MCF 10A (cell line): ENCODE data around the gene C6orf52. TPM values are rescaled to one million over a fixed set of nuclear protein-coding genes. Genes with fewer than 3 reads are reported as not detected.
"Not testable (repeated sequence)": the region's sequence is repeated elsewhere in the genome, so short reads cannot be mapped to it uniquely, and the experiment has no call there.

Experiments
- BruUV-seq: library from RNA; stranded (reverse); fragments of 400-500 nt; replicated peaks from 2 replicates; lab custom pipeline; 2021; lab: Mats Ljungman, UMichigan
- CTCF ChIA-PET: fragments of 300-600 bp; sonication (Branson Sonifier 250); formaldehyde crosslinking; extraction: SDS; loops from one replicate; lab custom pipeline; 2021; ENCODE audit warnings: antibody characterized with exemption, inconsistent platforms; lab: Yijun Ruan, JAX
- POLR2A ChIA-PET: fragments of 300-600, 350-650 bp; sonication (Branson Sonifier 250); formaldehyde crosslinking; extraction: SDS; loops from one replicate; lab custom pipeline; 2020; ENCODE audit warnings: antibody characterized with exemption, inconsistent platforms; lab: Yijun Ruan, JAX
- DNase-seq: peaks from one replicate; pipeline ENCODE4 v3.0.0-alpha.2; 2018; ENCODE audit not compliant: unreplicated experiment
- H3K27ac Mint-ChIP-seq: one replicate; pipeline ENCODE4 v1.8.0; 2022; ENCODE audit warnings: mild to moderate bottlenecking, low read depth, mixed read lengths; ENCODE audit not compliant: unreplicated experiment
- H3K27me3 Mint-ChIP-seq: one replicate; pipeline ENCODE4 v1.8.0; 2022; ENCODE audit warnings: mixed read lengths; ENCODE audit not compliant: insufficient read depth, unreplicated experiment
- H3K36me3 Mint-ChIP-seq: one replicate; pipeline ENCODE4 v1.8.0; 2022; ENCODE audit warnings: mild to moderate bottlenecking, moderate library complexity, mixed read lengths; ENCODE audit not compliant: insufficient read depth, unreplicated experiment
- H3K4me1 Mint-ChIP-seq: one replicate; pipeline ENCODE4 v1.8.0; 2022; ENCODE audit warnings: mixed read lengths; ENCODE audit not compliant: insufficient read depth, unreplicated experiment
- H3K4me3 Mint-ChIP-seq: one replicate; pipeline ENCODE4 v1.8.0; 2022; ENCODE audit warnings: mild to moderate bottlenecking, moderate library complexity, mixed read lengths; ENCODE audit not compliant: unreplicated experiment
- H3K9me3 Mint-ChIP-seq: one replicate; pipeline ENCODE4 v1.8.0; 2022; ENCODE audit warnings: mixed read lengths; ENCODE audit not compliant: unreplicated experiment
- intact Hi-C: fragments of 100-400 bp; cut with micrococcal nuclease; formaldehyde crosslinking; loops from 2 replicates; pipeline ENCODE4 v1.14.1; 2022
- total RNA-seq: library from RNA; stranded (reverse); gene quantifications from 2 replicates; pipeline ENCODE4 v1.2.3, GENCODE V29; 2022
- TF ChIP-seq, protein P1 (sequence below): fragments of 200-600 bp; IDR thresholded peaks from one replicate; pipeline ENCODE4 v1.8.0; 2022; ENCODE audit warnings: antibody characterized with exemption, mild to moderate bottlenecking; ENCODE audit not compliant: unreplicated experiment

The C6orf52 gene
- total RNA-seq, 1 experiment from 2014 or later, result 5.0 TPM

- Mint-ChIP-seq H3K27me3 (peaks cover 14% of the 10 kb centered on the region), H3K27ac (no peak overlapping the region), H3K4me1 (no peaks in the 10 kb centered on the region), H3K9me3 (peaks cover 5% of the 10 kb centered on the region), H3K36me3 (no peaks in the 10 kb centered on the region), H3K4me3 (no peak overlapping the region)
- DNase-seq, result no peak
- POLR2A ChIA-PET, result no interaction called here
- CTCF ChIA-PET, result interaction anchor here (0.6 to 1.0 kb wide), 2 partner anchors 156 to 751 kb away, joined by 3 read pairs; no protein-coding TSS in a partner anchor
- no TSS peak for BruUV-seq
- intact Hi-C loops, result no loop called here
- TF ChIP-seq, protein P1, sequence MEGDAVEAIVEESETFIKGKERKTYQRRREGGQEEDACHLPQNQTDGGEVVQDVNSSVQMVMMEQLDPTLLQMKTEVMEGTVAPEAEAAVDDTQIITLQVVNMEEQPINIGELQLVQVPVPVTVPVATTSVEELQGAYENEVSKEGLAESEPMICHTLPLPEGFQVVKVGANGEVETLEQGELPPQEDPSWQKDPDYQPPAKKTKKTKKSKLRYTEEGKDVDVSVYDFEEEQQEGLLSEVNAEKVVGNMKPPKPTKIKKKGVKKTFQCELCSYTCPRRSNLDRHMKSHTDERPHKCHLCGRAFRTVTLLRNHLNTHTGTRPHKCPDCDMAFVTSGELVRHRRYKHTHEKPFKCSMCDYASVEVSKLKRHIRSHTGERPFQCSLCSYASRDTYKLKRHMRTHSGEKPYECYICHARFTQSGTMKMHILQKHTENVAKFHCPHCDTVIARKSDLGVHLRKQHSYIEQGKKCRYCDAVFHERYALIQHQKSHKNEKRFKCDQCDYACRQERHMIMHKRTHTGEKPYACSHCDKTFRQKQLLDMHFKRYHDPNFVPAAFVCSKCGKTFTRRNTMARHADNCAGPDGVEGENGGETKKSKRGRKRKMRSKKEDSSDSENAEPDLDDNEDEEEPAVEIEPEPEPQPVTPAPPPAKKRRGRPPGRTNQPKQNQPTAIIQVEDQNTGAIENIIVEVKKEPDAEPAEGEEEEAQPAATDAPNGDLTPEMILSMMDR, result no peak
Observed at GRCh38 chr6:10662207-10662606, 32.2 kb downstream of the C6orf52 start.

DNA sequence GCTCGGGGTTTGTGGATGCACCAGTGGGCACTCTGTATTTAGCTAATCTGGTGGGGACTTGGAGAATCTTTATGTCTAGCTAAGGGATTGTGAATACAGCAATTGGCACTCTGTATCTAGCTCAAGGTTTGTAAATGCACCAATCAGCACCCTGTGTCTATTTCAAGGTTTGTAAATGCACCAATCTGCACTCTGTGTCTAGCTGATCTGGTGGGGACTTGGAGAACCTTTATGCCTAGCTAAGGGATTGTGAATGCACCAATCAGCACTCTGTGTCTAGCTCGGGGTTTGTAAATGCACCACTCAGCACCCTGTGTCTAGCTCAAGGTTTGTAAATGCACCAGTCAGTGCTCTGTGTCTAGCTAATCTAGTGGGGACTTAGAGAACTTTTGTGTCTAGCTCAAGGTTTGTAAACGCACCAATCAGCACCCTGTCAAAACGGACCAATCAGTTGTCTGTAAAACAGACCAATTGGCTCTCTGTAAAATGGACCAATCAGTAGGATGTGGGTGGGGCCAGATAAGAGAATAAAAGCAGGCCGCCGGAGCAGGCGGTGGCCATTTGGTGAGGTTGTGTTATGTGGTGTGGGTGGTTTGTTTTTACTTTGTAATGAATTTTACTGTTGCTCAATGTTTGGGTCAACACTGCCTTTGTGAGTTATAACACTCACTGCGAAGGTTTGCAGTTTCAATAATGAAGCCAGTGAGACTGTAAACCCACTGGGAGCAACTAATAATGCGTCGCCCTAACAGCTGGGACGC, 33.8 kb downstream of the C6orf52 start:
- DNase-seq, BruUV-seq, H3K27ac Mint-ChIP-seq, H3K36me3 Mint-ChIP-seq, H3K9me3 Mint-ChIP-seq, intact Hi-C loops, H3K4me1 Mint-ChIP-seq, H3K4me3 Mint-ChIP-seq, POLR2A ChIA-PET, H3K27me3 Mint-ChIP-seq: not testable (repeated sequence)
- CTCF ChIA-PET, result interaction anchor here (0.7 to 0.9 kb wide), 2 partner anchors 149 to 413 kb away, joined by 3 to 4 read pairs; no protein-coding TSS in a partner anchor

DNA sequence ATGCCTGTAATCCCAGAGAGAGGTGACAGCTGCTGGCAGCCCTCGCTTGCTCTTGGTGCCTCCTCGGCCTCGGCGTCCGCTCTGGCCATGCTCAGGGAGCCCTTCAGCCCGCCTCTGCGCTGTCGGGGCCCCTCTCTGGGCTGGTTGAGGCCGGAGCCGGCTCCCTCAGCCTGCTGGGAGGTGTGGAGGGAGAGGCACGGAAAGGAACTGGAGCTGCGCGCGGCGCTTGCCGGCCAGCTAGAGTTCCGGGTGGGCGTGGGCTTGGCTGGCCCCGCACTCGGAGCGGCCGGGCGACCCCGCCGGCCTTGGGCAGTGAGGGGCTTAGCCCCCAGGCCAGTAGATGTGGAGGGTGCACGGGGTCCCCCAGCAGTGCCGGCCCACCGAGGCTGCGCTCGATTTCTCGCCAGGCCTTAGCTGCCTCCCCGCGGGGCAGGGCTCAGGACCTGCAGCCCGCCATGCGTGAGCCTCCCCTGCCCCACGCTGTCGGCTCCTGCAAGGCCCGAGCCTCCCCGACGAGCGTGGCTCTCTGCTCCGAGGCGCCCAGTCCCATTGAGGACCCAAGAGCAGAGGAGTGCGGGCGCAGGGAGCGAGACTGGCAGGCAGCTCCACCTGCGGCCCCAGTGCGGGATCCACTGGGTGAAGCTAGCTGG, 34.6 kb downstream of the C6orf52 start:
- CTCF ChIA-PET, result interaction anchor here (0.7 to 1.0 kb wide), 3 partner anchors 149 to 412 kb away, joined by 3 to 7 read pairs (median 4); no protein-coding TSS in a partner anchor
- Mint-ChIP-seq H3K27ac (no peak overlapping the region), H3K36me3 (no peaks in the 10 kb centered on the region), H3K4me1 (no peaks in the 10 kb centered on the region), H3K27me3 (no peaks in the 10 kb centered on the region), H3K9me3 (no peaks in the 10 kb centered on the region), H3K4me3 (no peak overlapping the region)
- TF ChIP-seq, protein P1, result no peak
- BruUV-seq, result no TSS peak
- intact Hi-C loops, result no loop called here
- POLR2A ChIA-PET, result no interaction called here
- no peak for DNase-seq

DNA sequence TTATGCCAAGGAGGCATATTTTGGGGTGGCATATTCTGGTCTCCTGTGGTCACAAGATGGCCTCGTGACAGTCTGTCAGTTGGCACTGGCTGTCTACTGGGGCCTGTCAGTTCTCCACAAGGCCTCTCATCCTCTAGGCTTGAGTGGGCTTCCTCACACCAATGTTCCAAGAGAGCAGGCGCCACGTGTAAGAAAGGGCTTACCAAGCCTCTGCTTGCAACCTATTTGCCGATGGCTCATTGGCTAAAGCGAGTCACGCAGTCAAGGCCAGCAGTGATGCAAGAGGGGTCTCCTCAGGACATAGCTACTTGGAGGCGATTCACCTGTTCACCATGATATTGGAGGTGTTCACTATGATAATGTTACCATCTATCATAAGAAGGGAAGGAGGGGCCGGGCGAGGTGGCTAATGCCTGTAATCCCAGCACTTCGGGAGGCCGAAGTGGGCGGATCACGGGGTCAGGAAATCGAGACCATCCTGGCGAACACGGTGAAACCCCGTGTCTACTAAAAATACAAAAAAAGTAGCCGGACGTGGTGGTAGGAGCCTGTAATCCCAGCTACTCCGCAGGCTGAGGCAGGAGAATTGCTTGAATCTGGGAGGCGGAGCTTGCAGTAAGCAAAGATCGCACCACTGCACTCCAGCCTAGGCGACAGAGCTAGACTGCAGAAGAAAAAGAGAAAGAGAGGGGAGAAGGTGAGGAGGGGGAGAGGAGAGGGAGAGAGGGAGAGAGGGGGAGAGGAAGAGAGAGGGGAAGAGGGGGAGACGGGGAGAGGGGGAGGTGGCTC, 35.3 kb downstream of the C6orf52 start:
- DNase-seq, result no peak
- intact Hi-C loops, result no loop called here
- BruUV-seq, result no TSS peak
- TF ChIP-seq, protein P1, result no peak
- no peak overlapping the region for H3K27ac Mint-ChIP-seq
- no peaks in the 10 kb centered on the region for H3K36me3 Mint-ChIP-seq
- no peak overlapping the region for H3K4me3 Mint-ChIP-seq
- no peaks in the 10 kb centered on the region for H3K27me3 Mint-ChIP-seq
- H3K4me1 Mint-ChIP-seq, result no peaks in the 10 kb centered on the region
- ChIA-PET CTCF (interaction anchor here (0.6 to 1.0 kb wide), 3 partner anchors 91 to 180 kb away, joined by 3 to 7 read pairs (median 4); no protein-coding TSS in a partner anchor), POLR2A (no interaction called here)
- H3K9me3 Mint-ChIP-seq, result no peaks in the 10 kb centered on the region
